ENCODE data around the gene EIF4A3. TPM values are rescaled to one million over a fixed set of nuclear protein-coding genes. Genes with fewer than 3 reads are reported as not detected.

Gene EIF4A3
- total and polyA plus RNA-seq, 2 experiments from 2014 or later, result 81.7 to 107 TPM

DNA sequence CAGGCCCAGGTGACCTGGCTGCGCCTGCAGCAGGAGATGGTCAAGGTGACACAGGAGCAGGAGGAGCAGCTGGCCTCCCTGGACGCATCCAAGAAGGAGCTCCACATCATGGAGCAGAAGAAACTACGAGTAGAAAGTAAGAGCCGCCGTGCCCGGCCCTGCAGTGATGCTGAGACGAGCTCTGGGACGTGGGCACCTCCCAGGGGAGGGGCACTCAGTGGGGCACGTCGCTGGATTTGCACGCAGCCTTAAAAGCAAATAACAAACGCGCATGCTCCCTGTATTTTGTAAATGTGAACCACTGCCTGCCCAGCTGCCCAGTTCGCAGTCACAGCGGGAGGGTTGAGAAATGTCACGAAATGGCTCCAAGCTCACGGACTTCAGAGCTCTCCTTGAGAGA is 60.8 kb downstream of the EIF4A3 start:
- Histone ChIP-seq H3K27me3 (no peaks in the 10 kb centered on the region), H3K4me3 (no peak overlapping the region), H3K9me3 (ENCODE audit: low read depth) (no peaks in the 10 kb centered on the region), H3K79me2 (no peaks in the 10 kb centered on the region), H4K20me1 (ENCODE audit: insufficient read depth, poor library complexity, severe bottlenecking) (no peaks in the 10 kb centered on the region), H2AFZ (no peak overlapping the region), H3K4me1 (ENCODE audit: insufficient read depth) (no peaks in the 10 kb centered on the region), H3K9me2 (replicated peaks; ENCODE audit: insufficient read depth) (no peaks in the 10 kb centered on the region), H3K36me3 (replicated peaks; ENCODE audit: insufficient read depth, low read depth) (no peaks in the 10 kb centered on the region), H3K4me2 (no peak overlapping the region), H3K27ac (no peak overlapping the region)
- 91% methylated on average over 17 of the region's 17 CpGs for WGBS (ENCODE audit: low lambda C conversion rate, missing lambda C conversion rate)
- DNase-seq (ENCODE audit: low spot score), result no peak
- TF ChIP-seq EZH2 (IDR thresholded peaks at IDR 0.05; ENCODE audit: borderline replicate concordance) (no peak), EZH2phosphoT487 (IDR thresholded peaks at IDR 0.05; ENCODE audit: low read depth, severe bottlenecking, unreplicated experiment) (no peak)
- TF ChIP-seq, protein P1, sequence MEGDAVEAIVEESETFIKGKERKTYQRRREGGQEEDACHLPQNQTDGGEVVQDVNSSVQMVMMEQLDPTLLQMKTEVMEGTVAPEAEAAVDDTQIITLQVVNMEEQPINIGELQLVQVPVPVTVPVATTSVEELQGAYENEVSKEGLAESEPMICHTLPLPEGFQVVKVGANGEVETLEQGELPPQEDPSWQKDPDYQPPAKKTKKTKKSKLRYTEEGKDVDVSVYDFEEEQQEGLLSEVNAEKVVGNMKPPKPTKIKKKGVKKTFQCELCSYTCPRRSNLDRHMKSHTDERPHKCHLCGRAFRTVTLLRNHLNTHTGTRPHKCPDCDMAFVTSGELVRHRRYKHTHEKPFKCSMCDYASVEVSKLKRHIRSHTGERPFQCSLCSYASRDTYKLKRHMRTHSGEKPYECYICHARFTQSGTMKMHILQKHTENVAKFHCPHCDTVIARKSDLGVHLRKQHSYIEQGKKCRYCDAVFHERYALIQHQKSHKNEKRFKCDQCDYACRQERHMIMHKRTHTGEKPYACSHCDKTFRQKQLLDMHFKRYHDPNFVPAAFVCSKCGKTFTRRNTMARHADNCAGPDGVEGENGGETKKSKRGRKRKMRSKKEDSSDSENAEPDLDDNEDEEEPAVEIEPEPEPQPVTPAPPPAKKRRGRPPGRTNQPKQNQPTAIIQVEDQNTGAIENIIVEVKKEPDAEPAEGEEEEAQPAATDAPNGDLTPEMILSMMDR (IDR thresholded peaks at IDR 0.05; ENCODE audit: poor library complexity), result no peak

DNA sequence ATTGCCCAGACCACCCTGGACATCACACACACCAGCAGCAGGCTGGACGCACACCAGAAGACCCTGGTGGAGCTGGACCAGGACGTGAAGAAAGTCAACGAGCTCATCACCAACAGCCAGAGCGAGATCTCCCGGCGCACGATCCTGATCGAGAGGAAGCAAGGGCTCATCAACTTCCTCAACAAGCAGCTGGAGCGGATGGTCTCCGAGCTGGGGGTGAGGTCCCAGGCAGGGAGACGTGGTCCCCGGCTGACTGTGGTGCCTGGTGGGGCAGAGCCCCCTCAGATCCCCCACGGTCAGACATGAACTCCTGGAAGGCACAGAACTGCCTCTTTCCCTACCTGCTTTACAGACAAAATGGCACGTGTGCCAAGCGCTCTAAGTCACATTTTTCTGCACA is 62.2 kb downstream of the EIF4A3 start:
- Histone ChIP-seq H3K9me3 (ENCODE audit: low read depth) (no peaks in the 10 kb centered on the region), H4K20me1 (ENCODE audit: insufficient read depth, poor library complexity, severe bottlenecking) (no peaks in the 10 kb centered on the region), H3K9me2 (replicated peaks; ENCODE audit: insufficient read depth) (no peaks in the 10 kb centered on the region), H3K79me2 (no peaks in the 10 kb centered on the region), H3K4me3 (no peak overlapping the region), H3K27me3 (no peaks in the 10 kb centered on the region), H3K27ac (no peak overlapping the region), H3K36me3 (replicated peaks; ENCODE audit: insufficient read depth, low read depth) (no peaks in the 10 kb centered on the region), H3K4me1 (ENCODE audit: insufficient read depth) (no peaks in the 10 kb centered on the region), H2AFZ (no peak overlapping the region), H3K4me2 (no peak overlapping the region)
- TF ChIP-seq EZH2phosphoT487 (IDR thresholded peaks at IDR 0.05; ENCODE audit: low read depth, severe bottlenecking, unreplicated experiment), result no peak
- TF ChIP-seq, protein P1 (IDR thresholded peaks at IDR 0.05; ENCODE audit: poor library complexity), result no peak
- no peak for TF ChIP-seq EZH2 (IDR thresholded peaks at IDR 0.05; ENCODE audit: borderline replicate concordance)
- WGBS (ENCODE audit: low lambda C conversion rate, missing lambda C conversion rate), result 92% methylated on average over 15 of the region's 15 CpGs
- DNase-seq (ENCODE audit: low spot score), result no peak

MicroRNA genes within 50 kb of the gene (microRNA counts, 767-probe panel; counts per million panel counts)
- microRNA hsa-miR-1268b, result not detected

Small RNA genes lying within 50 kb of the gene (microRNA-seq; reads per million reads assigned to microRNA genes)
- not detected for gene MIR1268B

Small RNA genes lying within 50 kb of the gene (small RNA-seq; reads per million reads assigned to genes)
- gene AC087741.2 (not detected), gene MIR1268B (not detected)

Other genes with a start within 250 kb of the EIF4A3 start
- gene TBC1D16, start 111.3 kb downstream of the EIF4A3 start, total RNA-seq, result 28.8 and 38.1 TPM in 2 replicates
- gene TBC1D16, start 111.3 kb downstream of the EIF4A3 start, polyA plus RNA-seq, result 19.5 and 24.5 TPM in 2 replicates
- gene CCDC40, start 110.5 kb downstream of the EIF4A3 start, total RNA-seq, result 2.2 and 3.0 TPM in 2 replicates
- 4.7 and 7.6 TPM in 2 replicates for gene CCDC40, start 110.5 kb downstream of the EIF4A3 start, polyA plus RNA-seq
- 35.2 and 37.1 TPM in 2 replicates for gene GAA, start 45.5 kb downstream of the EIF4A3 start, total RNA-seq
- gene GAA, start 45.5 kb downstream of the EIF4A3 start, polyA plus RNA-seq, result 43.1 and 55.8 TPM in 2 replicates
- gene CARD14, start 22.9 kb upstream of the EIF4A3 start, total RNA-seq, result 0.16 and 0.17 TPM in 2 replicates
- gene CARD14, start 22.9 kb upstream of the EIF4A3 start, polyA plus RNA-seq, result 0.17 and 0.61 TPM in 2 replicates
- gene SGSH, start 73.2 kb upstream of the EIF4A3 start, total RNA-seq, result 16.0 and 23.7 TPM in 2 replicates
- 59.6 and 71.5 TPM in 2 replicates for gene SGSH, start 73.2 kb upstream of the EIF4A3 start, polyA plus RNA-seq
- gene SLC26A11, start 73.3 kb upstream of the EIF4A3 start, total RNA-seq, result 17.5 and 18.8 TPM in 2 replicates
- 24.9 and 40.4 TPM in 2 replicates for gene SLC26A11, start 73.3 kb upstream of the EIF4A3 start, polyA plus RNA-seq
- 53.1 and 57.4 TPM in 2 replicates for gene RNF213, start 113.7 kb upstream of the EIF4A3 start, total RNA-seq
- gene RNF213, start 113.7 kb upstream of the EIF4A3 start, polyA plus RNA-seq, result 21.1 and 32.6 TPM in 2 replicates

Data from hepatocyte (in vitro differentiated cells).